K562 (cell line): ENCODE data around the gene BTAF1. TPM values are rescaled to one million over a fixed set of nuclear protein-coding genes. Genes with fewer than 3 reads are reported as not detected.

Experiments used
- HINFP ChIP-seq: fragments of 450-650 bp; conservative IDR thresholded peaks from 2 replicates; pipeline ENCODE4 v1.6.1; 2016; ENCODE audit warnings: missing genetic modification characterization, low read depth, mild to moderate bottlenecking, control low read depth, missing compliant biosample characterization
- HMG20A ChIP-seq: fragments of 450-650 bp; formaldehyde crosslinking; conservative IDR thresholded peaks from 2 replicates; pipeline ENCODE4 v1.4.0; 2020; ENCODE audit warnings: mild to moderate bottlenecking, mixed read lengths
- POU5F1 ChIP-seq: fragments of 150-350 bp; IDR thresholded peaks from 2 replicates; pipeline ENCODE4 v1.6.1; 2014; ENCODE audit warnings: borderline replicate concordance, low read length, low read depth, mild to moderate bottlenecking; ENCODE audit not compliant: partially characterized antibody
- SMARCE1 ChIP-seq: fragments of 450-650 bp; IDR thresholded peaks from 2 replicates; pipeline ENCODE4 v1.7.1; 2016; ENCODE audit warnings: mild to moderate bottlenecking
- SOX6 ChIP-seq: fragments of 450-650 bp; IDR thresholded peaks from 2 replicates; pipeline ENCODE4 v1.6.1; 2014; ENCODE audit warnings: mild to moderate bottlenecking
- STAG1 ChIP-seq: sonication (generic); formaldehyde crosslinking; IDR thresholded peaks from 2 replicates; pipeline ENCODE4 v1.5.0; 2020; ENCODE audit warnings: missing genetic modification reagents, borderline replicate concordance
- TCF15 ChIP-seq: fragments of 250-450 bp; sonication (Bioruptor Pico); IDR thresholded peaks from 2 replicates; pipeline ENCODE4 v1.8.0; 2022; ENCODE audit warnings: moderate library complexity, mild to moderate bottlenecking, inconsistent platforms
- ZNF165 ChIP-seq: fragments of 250-450 bp; sonication (Bioruptor Pico); IDR thresholded peaks from 2 replicates; pipeline ENCODE4 v1.4.0; 2020; ENCODE audit warnings: borderline replicate concordance
- ZNF280B ChIP-seq: fragments of 250-450 bp; sonication (Bioruptor Pico); IDR thresholded peaks from 2 replicates; pipeline ENCODE4 v1.5.1; 2021; ENCODE audit warnings: mild to moderate bottlenecking
- ZNF318 ChIP-seq, 2 experiments: fragments of 450-650 bp; IDR thresholded peaks; 2 replicates each; pipeline ENCODE4 v1.6.1; 2016; ENCODE audit warnings: mild to moderate bottlenecking in 2 of 2, borderline replicate concordance in 1 of 2, low read depth in 1 of 2, moderate library complexity in 1 of 2
- ZNF408 ChIP-seq: fragments of 250-450 bp; sonication (Bioruptor Pico); IDR thresholded peaks from 2 replicates; pipeline ENCODE4 v1.4.0; 2020; ENCODE audit warnings: low read depth, mild to moderate bottlenecking, moderate library complexity
- ZNF436 ChIP-seq: fragments of 250-450, 450-650 bp; sonication (Bioruptor Pico); formaldehyde crosslinking; IDR thresholded peaks from 2 replicates; pipeline ENCODE4 v1.7.0; 2020; ENCODE audit warnings: mild to moderate bottlenecking
- ZNF444 ChIP-seq: fragments of 250-450 bp; sonication (Bioruptor Pico); IDR thresholded peaks from 2 replicates; pipeline ENCODE4 v1.4.0; 2020; ENCODE audit warnings: mild to moderate bottlenecking, moderate library complexity
- ZNF445 ChIP-seq: fragments of 250-450 bp; sonication (Bioruptor Pico); IDR thresholded peaks from 2 replicates; pipeline ENCODE4 v1.4.0; 2020; ENCODE audit warnings: low read depth, mild to moderate bottlenecking, moderate library complexity
- ZNF57 ChIP-seq: fragments of 450-650 bp; formaldehyde crosslinking; IDR thresholded peaks from 2 replicates; pipeline ENCODE4 v1.4.0; 2020; ENCODE audit warnings: mild to moderate bottlenecking, moderate library complexity
- polyA plus RNA-seq, 8 experiments: library from polyadenylated mRNA; depleted of rRNA in 4 of 8; stranded (reverse) in 5 of 8; unstranded in 3 of 8; fragments of >200 nt; fragmentation: Nextera tagmentation in 2 of 8; fragmentation: Illumina TruSeq in 1 of 8; extraction: Ambion mirVana in 2 of 8; extraction: Trizol in 1 of 8; gene quantifications; 2 replicates each; pipeline versions ENCODE4 v1.2.1 to v1.2.3, GENCODE V29; 2011 to 2014; ENCODE audit warnings: inconsistent platforms in 1 of 8, missing spikeins in 1 of 8
- total RNA-seq, 7 experiments: library from RNA; depleted of rRNA in 6 of 7; stranded (reverse); fragments of >200 nt in 6 of 7; fragmentation: Illumina TruSeq in 2 of 7; extraction: Trizol in 2 of 7; gene quantifications; 2 replicates each; pipeline versions ENCODE4 v1.2.1 to v1.2.3, GENCODE V29; 2011 to 2021; ENCODE audit warnings: low replicate concordance in 1 of 7

Gene BTAF1
- total and polyA plus RNA-seq, 9 of the 15 experiments (the other 6 are each of a cell fraction or from before 2014, with no cell fraction given), result 6.6 to 70.7 (median 30.5) TPM

- TF ChIP-seq ZNF318 (IDR thresholded peaks at IDR 0.05; ENCODE audit: borderline replicate concordance in 1 of 2, low read depth in 1 of 2) (no peak), STAG1 (CRISPR knock-in tag) (no peak), HMG20A (CRISPR knock-in tag) (no peak), ZNF436 (CRISPR knock-in tag) (no peak), ZNF280B (no peak), ZNF57 (CRISPR knock-in tag) (no peak), ZNF445 (CRISPR knock-in tag) (no peak), POU5F1 (no peak), SMARCE1 (peak; percentile 89), SOX6 (no peak), ZNF165 (CRISPR knock-in tag) (no peak), TCF15 (CRISPR knock-in tag) (no peak), ZNF408 (CRISPR knock-in tag) (no peak), HINFP (no peak), ZNF444 (CRISPR knock-in tag) (no peak)
These were observed 21.5 kb upstream of the BTAF1 start (continued) for GRCh38 chr10:91901784-91902677.
